Heart right ventricle (tissue), 16 donors: ENCODE measurements around the gene DKK3. TPM values are rescaled to one million over a fixed set of nuclear protein-coding genes. Genes with fewer than 3 reads are reported as not detected.

Experiments
- ATAC-seq, 8 donors: fragments of 200-7000 bp; cut with Tn5 transposase; one replicate each; pipeline ENCODE4 v1.9.1; 2020; ENCODE audit warnings: mild to moderate bottlenecking in 8 of 8, moderate library complexity in 8 of 8, moderate number of reproducible peaks in 1 of 8
- DNase-seq, 2 donors: peaks; one replicate each; pipeline ENCODE4 v3.0.0-alpha.2; 2020
- H3K27ac ChIP-seq, 10 donors: fragments of 200-600 bp; sonication (generic) in 2 of 10; one replicate each; pipeline versions ENCODE4 v1.5.0 to v1.8.0; 2020 to 2022; ENCODE audit warnings: mild to moderate bottlenecking in 3 of 10
- H3K27me3 ChIP-seq, 7 donors: fragments of 200-600 bp; one replicate each; pipeline ENCODE4 v1.8.0; 2021 to 2022; ENCODE audit warnings: mild to moderate bottlenecking in 2 of 7
- H3K36me3 ChIP-seq, 9 donors: fragments of 200-600 bp; sonication (generic) in 1 of 9; one replicate each; pipeline versions ENCODE4 v1.5.0 to v1.8.0; 2020 to 2022; ENCODE audit warnings: mild to moderate bottlenecking in 2 of 9
- H3K4me1 ChIP-seq, 9 donors: fragments of 200-600 bp; sonication (generic) in 1 of 9; one replicate each; pipeline versions ENCODE4 v1.5.0 to v1.8.0; 2020 to 2022; ENCODE audit warnings: mild to moderate bottlenecking in 4 of 9
- H3K4me3 ChIP-seq, 10 donors: fragments of 200-600 bp; sonication (generic) in 2 of 10; one replicate each; pipeline versions ENCODE4 v1.5.0 to v1.8.0; 2020 to 2022; ENCODE audit warnings: mild to moderate bottlenecking in 7 of 10, moderate library complexity in 2 of 10
- H3K9me3 ChIP-seq, 11 donors: fragments of 200-600 bp in 10 of 11; sonication (generic) in 2 of 11; one replicate each; pipeline versions ENCODE4 v1.5.0 to v1.8.0; 2013 to 2022; ENCODE audit warnings: mild to moderate bottlenecking in 2 of 11, control low read depth in 1 of 11, moderate library complexity in 1 of 11
- CTCF ChIP-seq, 9 donors: fragments of 200-600 bp; sonication (generic) in 2 of 9; IDR thresholded peaks; one replicate each; pipeline versions ENCODE4 v1.5.0 to v1.8.0; 2021 to 2022; ENCODE audit warnings: antibody characterized with exemption in 9 of 9, mild to moderate bottlenecking in 5 of 9, moderate library complexity in 1 of 9
- WGBS, 2 donors: extraction: QIAGEN DNeasy Blood & Tissue Kit; methylation state at CpG; one replicate each; pipeline ENCODE4 v1.1.7; 2013; ENCODE audit warnings: inconsistent platforms in 1 of 2; 5-methylcytosine and 5-hydroxymethylcytosine counted together
- intact Hi-C, 10 donors: fragments of 100-400 bp; cut with DNase I; formaldehyde crosslinking; loops; one replicate each; pipeline versions ENCODE4 v1.11.1 to v1.14.2; 2022
- polyA plus RNA-seq, 2 donors: library from polyadenylated mRNA; stranded (reverse); fragments of 200-250 nt; gene quantifications; one replicate each; pipeline ENCODE4 v1.2.3, GENCODE V29; 2013
- total RNA-seq, 10 donors: library from RNA; stranded (reverse); fragmentation: NEBNext Ultra II Directional in 3 of 10; extraction: Animal tissue kit (Norgen Biotek cat#: 25700) in 3 of 10; gene quantifications; one replicate each; pipeline versions ENCODE4 v1.2.1 to v1.2.4, GENCODE V29; 2021 to 2023
- donor health status: Arrhythmogenic right ventricular cardiomyopathy.
- donor health status: ischemic (EF 13 %, LVEDD 7.1; RV severe dilation, severe dysfunction).
- donor health status: healthy with polysubstance abuse.
- donor health status: DM: no; HTN: yes; CAD: no.
- donor health status: DM: no; HTN: no; CAD: no.
- donor health status: ischemic (EF 25% LVEDD 6.9; RV normal size, moderate dysfunction).
- donor health status: ischemic (EF 25% LVEDD 5.7; RV mildly dilated, moderate dysfunction).
- donor health status: healthy.
- donor health status: DM: yes; HTN: yes; CAD: no.
- donor health status: Ischemic cardiomyopathy.
- donor health status: ischemic (EF 35%, LVEDD 5.7; RV mildly dilated, moderate dysfunction).
- donor health status: nonischemic (EF 11% LVEDD 7.7; RV severe dilation, severe dysfunction).
- donor health status: DM: yes; HTN: yes; CAD: no.
- donor health status: PGD.
- donor health status: ischemic (EF 29% LVEDD 5.4; RV normal size, mild dysfunction).
- donor health status: nonischemic (EF 23%, LVEDD 6.1; RV moderate dilation, normal function).

Gene DKK3
- total and polyA plus RNA-seq, 12 donors: 113 to 1,034 (median 601) TPM

GRCh38 chr11:12029738-12030363, 21.4 kb upstream of the DKK3 start:
- Histone ChIP-seq H3K27me3 (no peaks in the 10 kb centered on the region), H3K9me3 (peaks cover 0 to 6% (median 0%) of the 10 kb centered on the region in 11 donors), H3K4me3 (no peak overlapping the region), H3K4me1 (peaks cover 0 to 19% (median 0%) of the 10 kb centered on the region in 9 donors), H3K36me3 (no peaks in the 10 kb centered on the region), H3K27ac (no peak overlapping the region)
- 86 to 93% methylated on average over 5 of the region's 5 CpGs for WGBS, 2 donors
- DNase-seq: no peak
- intact Hi-C loops: loop anchor here in 1 of 10 donors (10.0 kb wide), 1 partner anchor 55 kb away; no protein-coding TSS in a partner anchor
- no peak for ATAC-seq
- no peak for TF ChIP-seq CTCF (IDR thresholded peaks at IDR 0.05)

- peak overlapping the region in 1 of 10 donors; percentile 40 for H3K27ac ChIP-seq
- H3K4me1 ChIP-seq: peaks cover 0 to 19% (median 0%) of the 10 kb centered on the region in 9 donors
- TF ChIP-seq CTCF (IDR thresholded peaks at IDR 0.05): no peak
- H3K36me3 ChIP-seq: no peaks in the 10 kb centered on the region
- intact Hi-C loops: loop anchor here in 1 of 10 donors (10.0 kb wide), 1 partner anchor 54 kb away; no protein-coding TSS in a partner anchor
- no peak for ATAC-seq
- H3K27me3 ChIP-seq: no peaks in the 10 kb centered on the region
- no peak for DNase-seq
- WGBS, 2 donors: 86 to 88% methylated on average over 2 of the region's 2 CpGs
- no peak overlapping the region for H3K4me3 ChIP-seq
- peaks cover 0 to 13% (median 2%) of the 10 kb centered on the region in 11 donors for H3K9me3 ChIP-seq
Measured at GRCh38 chr11:12029119-12029518, 20.7 kb upstream of the DKK3 start.

GRCh38 chr11:12028303-12028702, 19.9 kb upstream of the DKK3 start:
- intact Hi-C loops: loop anchor here in 1 of 10 donors (10.0 kb wide), 1 partner anchor 54 kb away; no protein-coding TSS in a partner anchor
- Histone ChIP-seq H3K36me3 (no peaks in the 10 kb centered on the region), H3K27ac (no peak overlapping the region), H3K4me3 (no peak overlapping the region), H3K27me3 (no peaks in the 10 kb centered on the region), H3K9me3 (peaks cover 0 to 15% (median 2%) of the 10 kb centered on the region in 11 donors), H3K4me1 (peaks cover 0 to 19% (median 0%) of the 10 kb centered on the region in 9 donors)
- 63 to 71% methylated on average over 2 of the region's 2 CpGs for WGBS, 2 donors
- ATAC-seq: peak in 4 of 8 donors; percentile 54 to 80 (median 68)
- TF ChIP-seq CTCF (IDR thresholded peaks at IDR 0.05): no peak
- DNase-seq: no peak

GRCh38 chr11:12026331-12027211, 18.1 kb upstream of the DKK3 start:
- no peak for TF ChIP-seq CTCF (IDR thresholded peaks at IDR 0.05)
- Histone ChIP-seq H3K9me3 (peaks cover 0 to 15% (median 2%) of the 10 kb centered on the region in 11 donors), H3K27me3 (no peaks in the 10 kb centered on the region), H3K4me1 (peaks cover 0 to 15% (median 0%) of the 10 kb centered on the region in 9 donors), H3K4me3 (no peak overlapping the region), H3K27ac (no peak overlapping the region), H3K36me3 (no peaks in the 10 kb centered on the region)
- 90 to 94% methylated on average over 4 of the region's 4 CpGs for WGBS, 2 donors
- intact Hi-C loops: loop anchor here in 1 of 10 donors (10.0 kb wide), 1 partner anchor 52 kb away; no protein-coding TSS in a partner anchor
- ATAC-seq: no peak
- DNase-seq: no peak
